Fibroblast of lung (primary cell): ENCODE measurements around the gene TLCD4. TPM values are rescaled to one million over a fixed set of nuclear protein-coding genes. Genes with fewer than 3 reads are reported as not detected.
"Not testable (repeated sequence)": the region's sequence is repeated elsewhere in the genome, so short reads cannot be mapped to it uniquely, and the experiment has no call there.

ENCODE experiments used
- DNase-seq, 2 donors: peaks; one replicate each; pipeline versions ENCODE4 v3.0.0 to v3.0.0-alpha.2; 2010; ENCODE audit warnings: low read depth in 2 of 2
- H2AFZ ChIP-seq: 2 replicates; pipeline ENCODE4 v1.5.1; 2012; ENCODE audit warnings: low read length, control low read depth, inconsistent platforms
- H3K27ac ChIP-seq: 2 replicates; pipeline ENCODE4 v1.5.1; 2011; ENCODE audit warnings: low read length, control low read depth; ENCODE audit not compliant: insufficient read depth
- H3K27me3 ChIP-seq: 2 replicates; pipeline ENCODE4 v1.5.1; 2011; ENCODE audit warnings: mild to moderate bottlenecking, low read length; ENCODE audit not compliant: control insufficient read depth, insufficient read depth
- H3K36me3 ChIP-seq: 2 replicates; pipeline ENCODE4 v1.5.1; 2011; ENCODE audit warnings: low read length; ENCODE audit not compliant: control insufficient read depth, insufficient read depth
- H3K4me1 ChIP-seq: 2 replicates; pipeline ENCODE4 v1.5.1; 2011; ENCODE audit warnings: low read length; ENCODE audit not compliant: control insufficient read depth, insufficient read depth; ENCODE audit errors: extremely low read depth
- H3K4me2 ChIP-seq: 2 replicates; pipeline ENCODE4 v1.5.1; 2011; ENCODE audit warnings: low read length, control low read depth; ENCODE audit not compliant: insufficient read depth; ENCODE audit errors: extremely low read depth
- H3K4me3 ChIP-seq, 4 experiments: fragments of 200-600 bp in 1 of 4; sonication (generic) in 1 of 4; replicated peaks in 1 of 4; 2 replicates each; pipeline ENCODE4 v1.5.1; 2011 to 2016; ENCODE audit warnings: low read length in 4 of 4, low read depth in 3 of 4, mild to moderate bottlenecking in 3 of 4, control low read depth in 2 of 4, inconsistent platforms in 1 of 4, mixed read lengths in 1 of 4; ENCODE audit not compliant: insufficient read depth in 1 of 4; ENCODE audit errors: control extremely low read depth in 1 of 4
- H3K79me2 ChIP-seq: 2 replicates; pipeline ENCODE4 v1.5.1; 2012; ENCODE audit warnings: mild to moderate bottlenecking, low read length, inconsistent platforms; ENCODE audit not compliant: control insufficient read depth, insufficient read depth
- H3K9ac ChIP-seq: 2 replicates; pipeline ENCODE4 v1.5.1; 2011; ENCODE audit warnings: mild to moderate bottlenecking, low read length, control low read depth; ENCODE audit not compliant: insufficient read depth
- H3K9me3 ChIP-seq: 2 replicates; pipeline ENCODE4 v1.5.1; 2012; ENCODE audit warnings: low read depth, low read length; ENCODE audit not compliant: control insufficient read depth, insufficient read depth
- H4K20me1 ChIP-seq: 2 replicates; pipeline ENCODE4 v1.5.1; 2011; ENCODE audit warnings: low read length; ENCODE audit not compliant: control insufficient read depth, insufficient read depth; ENCODE audit errors: extremely low read depth
- EZH2 ChIP-seq: IDR thresholded peaks from 2 replicates; pipeline ENCODE4 v1.5.1; 2012; ENCODE audit warnings: low read length, control low read depth, mild to moderate bottlenecking; ENCODE audit errors: missing control alignments
- polyA plus RNA-seq, 2 donors: library from polyadenylated mRNA; depleted of rRNA in 1 of 2; stranded (reverse) in 1 of 2; unstranded in 1 of 2; fragments of >200 nt; gene quantifications; 2 replicates each; pipeline ENCODE4 v1.2.1, GENCODE V29; 2011 to 2012; ENCODE audit warnings: missing spikeins in 1 of 2
- total RNA-seq: library from RNA; depleted of rRNA; stranded (reverse); fragments of >200 nt; gene quantifications from 2 replicates; pipeline ENCODE4 v1.2.1, GENCODE V29; 2014
- TF ChIP-seq, protein P1 (sequence below), 2 donors: IDR thresholded peaks in 1 of 2; conservative IDR thresholded peaks in 1 of 2; 1 replicate in 1 of 2; 2 replicates in 1 of 2; pipeline ENCODE4 v1.5.1; 2011 to 2012; ENCODE audit warnings: low read length in 2 of 2, control low read depth in 1 of 2, inconsistent platforms in 1 of 2, low read depth in 1 of 2, mild to moderate bottlenecking in 1 of 2

The TLCD4 gene
- total and polyA plus RNA-seq, 2 donors (not counting 1 experiment from before 2014, with no cell fraction given), result 1.5 to 2.1 TPM

GRCh38 chr1:95089650-95090287 is 27.4 kb upstream of the TLCD4 start:
- Histone ChIP-seq H2AFZ (no peak overlapping the region), H3K27ac (no peak overlapping the region), H3K9me3 (no peaks in the 10 kb centered on the region), H4K20me1 (no peaks in the 10 kb centered on the region), H3K36me3 (no peaks in the 10 kb centered on the region), H3K4me1 (peaks cover 3% of the 10 kb centered on the region), H3K9ac (no peak overlapping the region), H3K27me3 (no peaks in the 10 kb centered on the region), H3K79me2 (no peaks in the 10 kb centered on the region), H3K4me3 (no peak overlapping the region), H3K4me2 (no peak overlapping the region)
- no peak for DNase-seq
- TF ChIP-seq, protein P1, sequence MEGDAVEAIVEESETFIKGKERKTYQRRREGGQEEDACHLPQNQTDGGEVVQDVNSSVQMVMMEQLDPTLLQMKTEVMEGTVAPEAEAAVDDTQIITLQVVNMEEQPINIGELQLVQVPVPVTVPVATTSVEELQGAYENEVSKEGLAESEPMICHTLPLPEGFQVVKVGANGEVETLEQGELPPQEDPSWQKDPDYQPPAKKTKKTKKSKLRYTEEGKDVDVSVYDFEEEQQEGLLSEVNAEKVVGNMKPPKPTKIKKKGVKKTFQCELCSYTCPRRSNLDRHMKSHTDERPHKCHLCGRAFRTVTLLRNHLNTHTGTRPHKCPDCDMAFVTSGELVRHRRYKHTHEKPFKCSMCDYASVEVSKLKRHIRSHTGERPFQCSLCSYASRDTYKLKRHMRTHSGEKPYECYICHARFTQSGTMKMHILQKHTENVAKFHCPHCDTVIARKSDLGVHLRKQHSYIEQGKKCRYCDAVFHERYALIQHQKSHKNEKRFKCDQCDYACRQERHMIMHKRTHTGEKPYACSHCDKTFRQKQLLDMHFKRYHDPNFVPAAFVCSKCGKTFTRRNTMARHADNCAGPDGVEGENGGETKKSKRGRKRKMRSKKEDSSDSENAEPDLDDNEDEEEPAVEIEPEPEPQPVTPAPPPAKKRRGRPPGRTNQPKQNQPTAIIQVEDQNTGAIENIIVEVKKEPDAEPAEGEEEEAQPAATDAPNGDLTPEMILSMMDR (conservative IDR thresholded peaks at IDR 0.05 in 1 of 2, IDR thresholded peaks at IDR 0.05 in 1 of 2; ENCODE audit: low read depth in 1 of 2, low read length in 2 of 2), result no peak
- no peak for TF ChIP-seq EZH2

- H3K27ac ChIP-seq, H2AFZ ChIP-seq, H3K36me3 ChIP-seq, H3K4me3 ChIP-seq, H3K9ac ChIP-seq, H3K9me3 ChIP-seq, H3K4me2 ChIP-seq, H4K20me1 ChIP-seq, DNase-seq, H3K79me2 ChIP-seq, H3K27me3 ChIP-seq, H3K4me1 ChIP-seq: not testable (repeated sequence)
Observed at GRCh38 chr1:95091290-95091689, 25.9 kb upstream of the TLCD4 start.

DNA sequence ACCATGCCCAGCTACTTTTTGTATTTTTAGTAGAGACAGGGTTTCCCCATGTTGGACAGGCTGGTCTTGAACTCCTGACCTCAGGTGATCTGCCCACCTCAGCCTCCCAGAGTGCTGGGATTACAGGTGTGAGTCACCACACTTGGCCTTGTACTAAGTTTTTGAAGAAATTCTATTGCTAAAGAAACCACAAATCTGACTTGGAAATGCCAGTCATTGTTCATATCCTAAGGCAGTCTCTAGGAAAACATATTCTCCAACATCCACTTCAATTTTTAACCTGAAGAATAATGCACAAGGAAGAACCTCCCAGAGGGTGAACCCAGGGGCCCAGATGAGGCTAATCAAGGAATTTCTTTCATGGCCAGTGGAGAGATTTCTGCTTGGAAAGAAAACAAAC is 24.3 kb upstream of the TLCD4 start:
- not testable (repeated sequence) for H3K36me3 ChIP-seq, H3K4me1 ChIP-seq, H3K27ac ChIP-seq, H3K4me3 ChIP-seq, H3K9me3 ChIP-seq, H3K9ac ChIP-seq, H4K20me1 ChIP-seq, H3K79me2 ChIP-seq, H3K27me3 ChIP-seq, H3K4me2 ChIP-seq, H2AFZ ChIP-seq
- DNase-seq, result peak in 1 of 2 donors; percentile 46

GRCh38 chr1:95093296-95093695 is 23.9 kb upstream of the TLCD4 start:
- H3K79me2 ChIP-seq, result no peaks in the 10 kb centered on the region

More at GRCh38 chr1:95093296-95093695, 23.9 kb upstream of the TLCD4 start:
- TF ChIP-seq, protein P1 (conservative IDR thresholded peaks at IDR 0.05 in 1 of 2, IDR thresholded peaks at IDR 0.05 in 1 of 2; ENCODE audit: low read depth in 1 of 2, low read length in 2 of 2), result no peak
- no peak for TF ChIP-seq EZH2
- H2AFZ ChIP-seq, result no peak overlapping the region
- no peak overlapping the region for H3K27ac ChIP-seq
- H3K4me1 ChIP-seq, result no peaks in the 10 kb centered on the region
- no peaks in the 10 kb centered on the region for H3K36me3 ChIP-seq
- no peak for DNase-seq
- H3K9me3 ChIP-seq, result no peaks in the 10 kb centered on the region
- no peak overlapping the region for H3K4me2 ChIP-seq
- H3K9ac ChIP-seq, result no peak overlapping the region
- no peaks in the 10 kb centered on the region for H4K20me1 ChIP-seq
- H3K4me3 ChIP-seq, result no peak overlapping the region
- no peaks in the 10 kb centered on the region for H3K27me3 ChIP-seq
